HepG2 (cell line): ENCODE measurements around the gene PCGF3.

Experiments
- DMAP1 ChIP-seq: IDR thresholded peaks from 2 replicates; pipeline ENCODE4 v1.6.1; 2016
- FOXK1 ChIP-seq: sonication (generic); formaldehyde crosslinking; IDR thresholded peaks from 2 replicates; pipeline ENCODE4 v1.4.0; 2020; ENCODE audit warnings: low read depth, missing genetic modification reagents, borderline replicate concordance
- HOXD1 ChIP-seq: sonication (generic); formaldehyde crosslinking; IDR thresholded peaks from 2 replicates; pipeline ENCODE4 v1.5.0; 2020; ENCODE audit warnings: missing genetic modification reagents
- KDM4B ChIP-seq: sonication (generic); formaldehyde crosslinking; IDR thresholded peaks from 2 replicates; pipeline ENCODE4 v1.4.0; 2020; ENCODE audit warnings: missing genetic modification reagents
- MXI1 ChIP-seq: IDR thresholded peaks from 3 replicates; pipeline ENCODE4 v1.6.1; 2012; ENCODE audit warnings: low read depth, low read length, inconsistent platforms, borderline replicate concordance
- MYC ChIP-seq: sonication (generic); formaldehyde crosslinking; IDR thresholded peaks from 2 replicates; pipeline ENCODE4 v1.9.0; 2021; ENCODE audit warnings: missing genetic modification reagents, borderline replicate concordance
- NFYB ChIP-seq: sonication (generic); formaldehyde crosslinking; IDR thresholded peaks from 2 replicates; pipeline ENCODE4 v1.4.0; 2020; ENCODE audit warnings: missing genetic modification reagents
- POLR2AphosphoS5 ChIP-seq: IDR thresholded peaks from 2 replicates; pipeline ENCODE4 v1.6.1; 2012; ENCODE audit warnings: low read depth, low read length
- SMAD1 ChIP-seq: sonication (generic); formaldehyde crosslinking; IDR thresholded peaks from 2 replicates; pipeline ENCODE4 v1.4.0; 2020; ENCODE audit warnings: missing genetic modification reagents, low read depth, mild to moderate bottlenecking, borderline replicate concordance
- SPEN ChIP-seq: sonication (generic); formaldehyde crosslinking; IDR thresholded peaks from 2 replicates; pipeline ENCODE4 v1.5.1; 2020; ENCODE audit warnings: low read depth, mild to moderate bottlenecking, missing genetic modification reagents
- ZNF20 ChIP-seq: sonication (generic); formaldehyde crosslinking; IDR thresholded peaks from 2 replicates; pipeline ENCODE4 v1.4.0; 2020; ENCODE audit warnings: mild to moderate bottlenecking, moderate library complexity, missing genetic modification reagents
- TF ChIP-seq, protein P1 (sequence below): sonication (generic); formaldehyde crosslinking; IDR thresholded peaks from 2 replicates; pipeline ENCODE4 v1.5.0; 2020; ENCODE audit warnings: mild to moderate bottlenecking, missing genetic modification reagents, moderate library complexity

DNA sequence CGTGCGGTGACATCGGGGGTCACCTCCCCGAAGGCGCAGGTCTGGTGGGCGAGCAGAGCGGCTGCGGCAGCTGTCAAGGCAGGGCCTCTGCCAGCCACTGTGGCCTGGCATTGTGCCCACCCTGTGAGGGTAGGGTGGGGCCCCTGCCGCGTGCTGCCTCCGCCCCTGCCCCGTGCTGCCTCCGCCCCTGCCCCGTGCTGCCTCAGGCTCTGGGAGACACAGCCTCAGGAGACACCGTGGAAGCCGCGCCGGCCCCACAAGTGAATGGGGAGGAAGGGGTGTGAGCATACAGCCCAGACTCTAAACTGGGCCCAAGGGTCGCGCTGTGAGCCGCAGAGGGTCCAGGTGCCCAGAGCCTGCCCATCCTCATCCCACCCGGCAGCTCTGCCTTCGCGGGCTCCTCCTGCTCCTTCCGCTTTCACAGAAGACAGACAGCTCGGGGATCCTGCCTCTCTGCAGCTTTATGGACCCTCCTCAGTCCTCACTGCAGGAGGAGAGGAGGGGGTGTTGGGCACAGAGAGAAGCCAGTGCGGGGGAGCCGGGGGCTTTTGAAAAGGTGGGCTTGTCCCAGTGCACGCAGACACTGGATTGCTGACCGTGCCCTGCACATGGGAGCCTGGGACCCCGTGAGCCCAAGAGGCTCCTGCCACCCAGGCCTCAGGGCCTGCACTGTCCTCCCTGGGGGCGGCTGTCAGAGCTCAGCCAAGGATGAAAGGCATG lies 27.4 kb downstream of the PCGF3 start:
- TF ChIP-seq SMAD1, result no peak
- TF ChIP-seq MYC (CRISPR knock-in tag), result no peak
- TF ChIP-seq ZNF20, result no peak
- no peak for TF ChIP-seq FOXK1 (CRISPR knock-in tag)
- no peak for TF ChIP-seq POLR2AphosphoS5
- TF ChIP-seq, protein P1, sequence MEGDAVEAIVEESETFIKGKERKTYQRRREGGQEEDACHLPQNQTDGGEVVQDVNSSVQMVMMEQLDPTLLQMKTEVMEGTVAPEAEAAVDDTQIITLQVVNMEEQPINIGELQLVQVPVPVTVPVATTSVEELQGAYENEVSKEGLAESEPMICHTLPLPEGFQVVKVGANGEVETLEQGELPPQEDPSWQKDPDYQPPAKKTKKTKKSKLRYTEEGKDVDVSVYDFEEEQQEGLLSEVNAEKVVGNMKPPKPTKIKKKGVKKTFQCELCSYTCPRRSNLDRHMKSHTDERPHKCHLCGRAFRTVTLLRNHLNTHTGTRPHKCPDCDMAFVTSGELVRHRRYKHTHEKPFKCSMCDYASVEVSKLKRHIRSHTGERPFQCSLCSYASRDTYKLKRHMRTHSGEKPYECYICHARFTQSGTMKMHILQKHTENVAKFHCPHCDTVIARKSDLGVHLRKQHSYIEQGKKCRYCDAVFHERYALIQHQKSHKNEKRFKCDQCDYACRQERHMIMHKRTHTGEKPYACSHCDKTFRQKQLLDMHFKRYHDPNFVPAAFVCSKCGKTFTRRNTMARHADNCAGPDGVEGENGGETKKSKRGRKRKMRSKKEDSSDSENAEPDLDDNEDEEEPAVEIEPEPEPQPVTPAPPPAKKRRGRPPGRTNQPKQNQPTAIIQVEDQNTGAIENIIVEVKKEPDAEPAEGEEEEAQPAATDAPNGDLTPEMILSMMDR, result no peak
- no peak for TF ChIP-seq KDM4B (CRISPR knock-in tag)
- TF ChIP-seq HOXD1 (CRISPR knock-in tag), result no peak
- TF ChIP-seq MXI1, result no peak
- no peak for TF ChIP-seq DMAP1 (CRISPR knock-in tag)
- TF ChIP-seq NFYB, result no peak
- TF ChIP-seq SPEN (CRISPR knock-in tag), result no peak
